Measurements from ENCODE around the gene UMODL1. TPM values are rescaled to one million over a fixed set of nuclear protein-coding genes. Genes with fewer than 3 reads are reported as not detected.

The UMODL1 gene
- total RNA-seq, 1 experiment from 2014 or later, result 2.3 TPM

DNA sequence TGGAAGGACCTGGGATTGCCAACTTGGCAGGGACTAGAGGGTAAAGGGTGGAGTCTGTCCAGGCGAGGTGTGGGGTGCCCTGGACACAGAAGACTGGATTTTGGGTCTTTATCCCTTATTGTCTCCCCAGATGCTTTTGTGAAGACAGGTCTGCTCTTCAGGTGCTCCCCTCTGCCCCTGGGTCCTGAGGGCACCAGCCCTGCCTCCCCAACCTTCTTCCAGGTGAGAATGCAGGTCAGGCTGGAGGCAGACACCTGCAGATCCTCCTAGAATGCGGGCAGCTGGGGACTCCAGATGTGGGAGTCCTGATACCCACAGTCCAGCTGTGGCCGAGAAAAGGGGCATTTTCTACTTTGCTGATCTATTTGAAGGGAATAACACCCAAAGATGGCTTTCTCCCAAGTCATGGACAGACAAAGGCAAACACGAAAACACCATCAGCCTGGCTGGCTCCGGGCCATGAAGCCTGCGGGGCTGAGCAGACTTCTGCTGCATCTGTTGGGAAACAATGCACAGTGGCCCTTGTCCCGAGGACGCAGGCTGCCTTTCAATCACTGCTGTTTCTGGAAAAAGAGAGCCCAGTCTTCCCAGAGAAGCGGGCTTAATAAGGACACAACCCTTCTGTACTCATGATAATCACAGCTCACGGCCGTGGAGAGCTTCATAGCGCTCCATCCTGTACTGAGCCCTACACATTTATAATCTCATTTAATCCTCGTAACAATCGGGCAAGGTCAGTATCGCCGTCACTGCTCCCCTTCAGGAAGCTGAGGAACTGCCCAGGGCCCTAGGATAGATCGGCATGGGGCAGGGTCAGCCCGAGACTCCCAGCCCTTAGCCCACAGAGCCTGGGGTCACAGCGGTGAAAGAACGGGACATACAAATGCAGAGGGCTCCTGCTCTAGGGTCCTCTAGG lies 85.8 kb downstream of the UMODL1 start:
- 0 out of 2 replicates have a peak, but pooled peaks cover 3% of the 10 kb centered on the region for H4K20me1 ChIP-seq (ENCODE audit: insufficient read depth, low read depth, low read length)
- no peaks in the 10 kb centered on the region for H3K9me2 ChIP-seq (replicated peaks; ENCODE audit: insufficient read depth, low read length)
- no peak for DNase-seq
- H3K4me1 ChIP-seq (ENCODE audit: low read length), result no peaks in the 10 kb centered on the region
- no peaks in the 10 kb centered on the region for H3K9me3 ChIP-seq (ENCODE audit: low read length)
- H3K4me3 ChIP-seq (ENCODE audit: low read length), result no peak overlapping the region
- no peaks in the 10 kb centered on the region for H3K27me3 ChIP-seq (ENCODE audit: low read length)
- no peak overlapping the region for H3K4me2 ChIP-seq (ENCODE audit: low read depth, low read length, poor library complexity, severe bottlenecking)
- H2AFZ ChIP-seq (ENCODE audit: low read length), result no peak overlapping the region
- no peaks in the 10 kb centered on the region for H3K36me3 ChIP-seq (ENCODE audit: insufficient read depth, low read length)
- H3K27ac ChIP-seq (ENCODE audit: low read length), result no peak overlapping the region
- H3K9ac ChIP-seq (ENCODE audit: low read length), result no peak overlapping the region
- H3K79me2 ChIP-seq (ENCODE audit: low read length), result no peaks in the 10 kb centered on the region

DNA sequence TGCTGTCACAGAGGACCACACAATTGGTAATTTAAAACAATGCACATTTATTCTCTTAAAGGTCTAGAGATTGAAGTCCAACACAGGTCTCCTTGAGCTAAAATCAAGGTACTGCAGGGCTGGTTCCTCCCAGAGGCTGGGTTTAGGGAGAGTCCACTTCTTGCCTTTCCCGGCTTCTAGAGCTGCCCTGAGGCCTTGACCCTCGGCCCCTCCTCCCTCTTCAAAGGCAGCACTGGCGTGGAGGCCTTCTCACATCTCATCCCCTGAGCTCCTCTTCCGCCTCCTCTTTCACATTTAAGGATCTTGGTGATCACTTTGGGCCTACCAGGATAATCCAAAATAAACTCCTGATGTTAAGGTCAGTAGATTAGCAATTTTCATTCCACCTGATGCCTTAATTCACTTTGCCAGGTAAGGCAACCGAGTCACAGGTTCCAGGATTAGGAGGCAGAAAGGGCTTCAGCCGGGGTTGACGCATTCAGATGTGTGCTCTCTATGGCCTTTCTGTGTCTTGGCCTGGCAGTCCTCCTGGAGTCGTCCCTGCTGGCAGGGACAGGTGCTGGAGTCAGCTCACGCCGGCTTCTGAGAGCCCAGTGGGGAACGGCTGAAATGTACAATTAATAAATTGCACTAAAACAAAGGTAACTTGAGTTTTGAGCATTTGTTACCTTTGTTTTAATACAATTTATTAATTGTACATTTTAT lies 86.6 kb downstream of the UMODL1 start:
- Histone ChIP-seq H3K36me3 (ENCODE audit: insufficient read depth, low read length) (no peaks in the 10 kb centered on the region), H3K9me3 (ENCODE audit: low read length) (no peaks in the 10 kb centered on the region), H2AFZ (ENCODE audit: low read length) (no peak overlapping the region), H3K79me2 (ENCODE audit: low read length) (no peaks in the 10 kb centered on the region), H3K4me2 (ENCODE audit: low read depth, low read length, poor library complexity, severe bottlenecking) (no peak overlapping the region), H3K27me3 (ENCODE audit: low read length) (no peaks in the 10 kb centered on the region), H4K20me1 (ENCODE audit: insufficient read depth, low read depth, low read length) (0 out of 2 replicates have a peak, but pooled peaks cover 3% of the 10 kb centered on the region), H3K9me2 (replicated peaks; ENCODE audit: insufficient read depth, low read length) (no peaks in the 10 kb centered on the region), H3K9ac (ENCODE audit: low read length) (no peak overlapping the region), H3K4me1 (ENCODE audit: low read length) (no peaks in the 10 kb centered on the region), H3K27ac (ENCODE audit: low read length) (no peak overlapping the region), H3K4me3 (ENCODE audit: low read length) (no peak overlapping the region)
- DNase-seq, result no peak

DNA sequence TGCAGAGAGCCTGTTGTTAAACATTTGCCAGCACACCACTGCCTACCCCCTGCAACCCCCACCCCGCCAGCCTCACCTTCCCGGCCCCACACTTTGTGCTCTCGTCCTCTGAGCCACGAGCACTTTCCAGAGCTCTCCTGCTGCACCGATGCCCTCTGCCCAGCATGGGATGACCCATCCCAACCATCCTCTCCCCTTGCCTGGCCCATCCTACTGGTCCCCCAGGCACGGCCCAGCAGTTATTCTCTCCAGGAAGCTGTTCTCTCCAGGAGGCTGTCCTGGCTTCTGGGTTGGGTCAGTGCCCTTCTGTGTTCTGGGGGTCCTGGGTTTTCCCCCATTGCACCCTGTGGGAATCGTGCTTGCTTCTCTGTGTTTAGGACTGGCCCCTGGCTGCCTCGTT lies 87.7 kb downstream of the UMODL1 start:
- H3K9me2 ChIP-seq (replicated peaks; ENCODE audit: insufficient read depth, low read length), result no peaks in the 10 kb centered on the region
- no peaks in the 10 kb centered on the region for H3K27me3 ChIP-seq (ENCODE audit: low read length)
- H3K4me2 ChIP-seq (ENCODE audit: low read depth, low read length, poor library complexity, severe bottlenecking), result no peak overlapping the region
- 0 out of 2 replicates have a peak, but pooled peaks cover 3% of the 10 kb centered on the region for H4K20me1 ChIP-seq (ENCODE audit: insufficient read depth, low read depth, low read length)
- DNase-seq, result no peak
- H3K9me3 ChIP-seq (ENCODE audit: low read length), result no peaks in the 10 kb centered on the region
- H3K27ac ChIP-seq (ENCODE audit: low read length), result no peak overlapping the region
- H3K9ac ChIP-seq (ENCODE audit: low read length), result no peak overlapping the region
- H3K4me1 ChIP-seq (ENCODE audit: low read length), result no peaks in the 10 kb centered on the region
- H2AFZ ChIP-seq (ENCODE audit: low read length), result no peak overlapping the region
- no peaks in the 10 kb centered on the region for H3K36me3 ChIP-seq (ENCODE audit: insufficient read depth, low read length)
- H3K4me3 ChIP-seq (ENCODE audit: low read length), result no peak overlapping the region
- no peaks in the 10 kb centered on the region for H3K79me2 ChIP-seq (ENCODE audit: low read length)

DNA sequence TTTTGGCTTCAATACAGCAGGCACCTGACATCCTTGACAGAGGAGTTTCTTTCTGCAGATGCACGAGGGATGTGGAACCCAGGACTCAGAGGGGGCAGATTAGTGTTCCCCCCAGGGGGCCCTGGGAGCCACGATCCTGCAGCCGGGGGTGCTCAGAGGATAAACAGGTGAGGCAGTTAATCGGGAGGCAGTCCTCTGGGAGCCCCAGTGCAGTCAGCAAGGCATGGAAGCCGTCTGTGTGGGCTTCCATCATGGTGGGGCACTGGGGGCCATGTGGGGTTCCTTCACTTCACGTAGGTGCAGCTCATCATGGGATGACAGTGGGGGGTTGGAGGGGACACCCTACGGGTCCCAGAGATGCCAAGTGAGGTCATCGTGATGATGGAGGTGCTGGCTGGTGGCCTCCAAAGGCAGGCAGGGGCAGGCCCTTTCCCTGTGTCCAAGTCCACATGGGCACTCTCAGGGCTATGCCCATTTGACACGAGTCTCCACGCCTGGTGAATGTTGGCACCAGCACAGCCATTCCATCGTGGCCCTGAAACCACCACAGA lies 88.5 kb downstream of the UMODL1 start:
- Histone ChIP-seq H2AFZ (ENCODE audit: low read length) (no peak overlapping the region), H3K4me1 (ENCODE audit: low read length) (no peaks in the 10 kb centered on the region), H3K27me3 (ENCODE audit: low read length) (no peaks in the 10 kb centered on the region), H4K20me1 (ENCODE audit: insufficient read depth, low read depth, low read length) (0 out of 2 replicates have a peak, but pooled peaks cover 3% of the 10 kb centered on the region), H3K4me3 (ENCODE audit: low read length) (no peak overlapping the region), H3K9ac (ENCODE audit: low read length) (no peak overlapping the region), H3K9me3 (ENCODE audit: low read length) (no peaks in the 10 kb centered on the region), H3K27ac (ENCODE audit: low read length) (no peak overlapping the region), H3K36me3 (ENCODE audit: insufficient read depth, low read length) (no peaks in the 10 kb centered on the region), H3K79me2 (ENCODE audit: low read length) (no peaks in the 10 kb centered on the region), H3K9me2 (replicated peaks; ENCODE audit: insufficient read depth, low read length) (no peaks in the 10 kb centered on the region), H3K4me2 (ENCODE audit: low read depth, low read length, poor library complexity, severe bottlenecking) (no peak overlapping the region)
- DNase-seq, result no peak

DNA sequence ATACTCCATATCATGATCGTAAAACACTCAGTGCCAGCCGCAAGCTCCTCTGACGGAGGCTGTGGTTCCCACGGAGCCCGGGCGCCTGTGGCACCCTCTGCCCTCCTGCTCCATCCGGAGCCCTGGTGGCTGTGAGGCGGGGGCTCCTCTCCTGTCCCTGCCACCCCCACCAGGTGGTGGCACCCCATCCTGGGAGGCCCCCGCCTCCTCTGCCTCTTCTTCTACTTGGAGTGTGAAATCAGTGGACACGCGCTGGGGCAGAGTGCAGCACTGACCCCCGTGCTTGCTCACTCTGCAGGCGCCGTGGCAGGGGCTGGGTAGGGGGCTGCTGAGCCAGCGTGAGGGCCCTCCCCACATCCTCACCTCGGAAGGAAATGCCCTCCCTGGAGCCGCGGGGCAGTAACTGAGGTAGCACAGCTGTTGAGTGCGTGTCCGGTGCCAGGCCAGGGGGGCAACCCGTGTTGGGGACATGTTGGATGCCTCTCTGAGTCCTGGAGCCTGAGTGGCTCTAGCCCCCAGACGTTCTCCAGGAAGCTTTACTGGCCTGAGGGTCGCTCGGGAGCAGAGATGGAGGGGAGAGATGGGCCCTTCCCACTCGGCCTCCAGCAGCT lies 89.1 kb downstream of the UMODL1 start:
- Histone ChIP-seq H3K27me3 (ENCODE audit: low read length) (no peaks in the 10 kb centered on the region), H3K27ac (ENCODE audit: low read length) (no peak overlapping the region), H4K20me1 (ENCODE audit: insufficient read depth, low read depth, low read length) (0 out of 2 replicates have a peak, but pooled peaks cover 3% of the 10 kb centered on the region), H3K9ac (ENCODE audit: low read length) (no peak overlapping the region), H3K9me3 (ENCODE audit: low read length) (no peaks in the 10 kb centered on the region), H3K4me1 (ENCODE audit: low read length) (no peaks in the 10 kb centered on the region), H3K4me3 (ENCODE audit: low read length) (no peak overlapping the region), H3K36me3 (ENCODE audit: insufficient read depth, low read length) (no peaks in the 10 kb centered on the region), H2AFZ (ENCODE audit: low read length) (no peak overlapping the region), H3K4me2 (ENCODE audit: low read depth, low read length, poor library complexity, severe bottlenecking) (no peak overlapping the region), H3K9me2 (replicated peaks; ENCODE audit: insufficient read depth, low read length) (no peaks in the 10 kb centered on the region), H3K79me2 (ENCODE audit: low read length) (no peaks in the 10 kb centered on the region)
- no peak for DNase-seq

DNA sequence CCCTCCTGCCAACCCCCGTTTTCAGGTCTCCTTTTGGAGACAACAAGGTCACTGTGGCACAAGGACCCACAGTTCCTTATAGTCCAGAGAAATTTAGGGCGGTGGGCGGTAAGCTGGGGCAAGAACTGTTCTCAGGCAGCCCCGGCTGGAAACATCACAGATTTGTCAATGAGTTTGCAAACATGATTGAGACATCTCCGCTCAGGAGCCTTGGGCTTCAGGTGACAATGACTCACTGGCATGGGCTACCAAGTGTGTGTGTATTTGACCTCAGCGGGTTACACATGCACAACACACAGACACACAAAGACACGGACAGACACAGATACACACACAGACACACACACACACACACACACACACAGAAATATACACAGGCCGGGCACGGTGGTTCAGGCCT lies 89.6 kb downstream of the UMODL1 start:
- H4K20me1 ChIP-seq (ENCODE audit: insufficient read depth, low read depth, low read length), result 0 out of 2 replicates have a peak, but pooled peaks cover 2% of the 10 kb centered on the region
- DNase-seq, result no peak

DNA sequence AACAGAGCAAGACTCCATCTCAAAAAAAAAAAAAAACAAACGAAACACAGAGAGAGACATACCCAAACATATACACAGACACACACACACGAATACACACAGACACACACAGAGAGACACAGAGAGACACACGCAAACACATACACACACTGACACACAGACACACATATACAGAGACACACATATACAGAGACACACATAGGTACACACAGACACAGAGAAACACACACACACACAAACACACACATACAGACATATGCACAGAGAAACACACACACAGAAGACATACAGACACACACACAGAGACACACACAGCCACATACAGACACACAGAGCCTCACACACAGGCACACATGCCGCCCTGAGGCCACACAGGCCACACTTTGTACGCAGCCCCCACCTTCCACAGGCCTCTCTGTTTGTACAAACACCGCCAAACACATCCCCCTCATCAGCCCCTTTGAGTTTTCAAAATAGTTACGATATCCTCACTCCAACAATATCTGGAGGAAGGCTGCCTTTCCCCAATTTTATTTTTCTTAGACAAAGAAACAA lies 90.4 kb downstream of the UMODL1 start:
- H3K27me3 ChIP-seq (ENCODE audit: low read length), result no peaks in the 10 kb centered on the region
- DNase-seq, result no peak
- H3K36me3 ChIP-seq (ENCODE audit: insufficient read depth, low read length), result no peaks in the 10 kb centered on the region
- no peak overlapping the region for H3K4me3 ChIP-seq (ENCODE audit: low read length)
- H3K9me2 ChIP-seq (replicated peaks; ENCODE audit: insufficient read depth, low read length), result no peaks in the 10 kb centered on the region
- H2AFZ ChIP-seq (ENCODE audit: low read length), result no peak overlapping the region
- H3K9ac ChIP-seq (ENCODE audit: low read length), result no peak overlapping the region
- H3K4me2 ChIP-seq (ENCODE audit: low read depth, low read length, poor library complexity, severe bottlenecking), result no peak overlapping the region
- H3K27ac ChIP-seq (ENCODE audit: low read length), result no peak overlapping the region
- no peaks in the 10 kb centered on the region for H3K4me1 ChIP-seq (ENCODE audit: low read length)
- no peaks in the 10 kb centered on the region for H3K79me2 ChIP-seq (ENCODE audit: low read length)
- H3K9me3 ChIP-seq (ENCODE audit: low read length), result no peaks in the 10 kb centered on the region
- no peaks in the 10 kb centered on the region for H4K20me1 ChIP-seq (ENCODE audit: insufficient read depth, low read depth, low read length)

More for the DNA sequence above, 89.6 kb downstream of the UMODL1 start:
- no peak overlapping the region for H3K27ac ChIP-seq (ENCODE audit: low read length)
- no peaks in the 10 kb centered on the region for H3K9me2 ChIP-seq (replicated peaks; ENCODE audit: insufficient read depth, low read length)
- no peaks in the 10 kb centered on the region for H3K4me1 ChIP-seq (ENCODE audit: low read length)
- H2AFZ ChIP-seq (ENCODE audit: low read length), result no peak overlapping the region
- H3K36me3 ChIP-seq (ENCODE audit: insufficient read depth, low read length), result no peaks in the 10 kb centered on the region
- no peaks in the 10 kb centered on the region for H3K79me2 ChIP-seq (ENCODE audit: low read length)
- H3K9ac ChIP-seq (ENCODE audit: low read length), result no peak overlapping the region
- H3K9me3 ChIP-seq (ENCODE audit: low read length), result no peaks in the 10 kb centered on the region
- H3K4me2 ChIP-seq (ENCODE audit: low read depth, low read length, poor library complexity, severe bottlenecking), result no peak overlapping the region
- no peaks in the 10 kb centered on the region for H3K27me3 ChIP-seq (ENCODE audit: low read length)
- no peak overlapping the region for H3K4me3 ChIP-seq (ENCODE audit: low read length)
